A673 (cell line): ENCODE measurements around the gene SCUBE1. TPM values are rescaled to one million over a fixed set of nuclear protein-coding genes. Genes with fewer than 3 reads are reported as not detected.

Experiments used
- BruUV-seq: library from RNA; stranded (reverse); fragments of 400-500 nt; replicated peaks from 2 replicates; lab custom pipeline; 2021; lab: Mats Ljungman, UMichigan
- CTCF ChIA-PET: fragments of 300-600 bp; sonication (Branson Sonifier 250); formaldehyde crosslinking; loops from one replicate; lab custom pipeline; 2022; ENCODE audit warnings: antibody characterized with exemption; lab: Charles Lee
- POLR2A ChIA-PET: fragments of 300-600 bp; sonication (Branson Sonifier 250); formaldehyde crosslinking; loops from one replicate; lab custom pipeline; 2022; ENCODE audit warnings: antibody characterized with exemption; ENCODE audit not compliant: low non-redundant PET; lab: Charles Lee
- DNase-seq: peaks from one replicate; pipeline ENCODE4 v3.0.0-alpha.2; 2015; ENCODE audit warnings: low spot score
- H3K27ac ChIP-seq: fragments of 200-600 bp; sonication (generic); 2 replicates; pipeline ENCODE4 v1.5.1; 2016; ENCODE audit warnings: mixed run types, low read depth, mild to moderate bottlenecking, mixed read lengths, antibody characterized with exemption, low read length; ENCODE audit not compliant: poor library complexity, severe bottlenecking
- H3K27me3 ChIP-seq: fragments of 200-600 bp; sonication (generic); replicated peaks from 2 replicates; pipeline ENCODE4 v1.6.1; 2017; ENCODE audit warnings: mixed run types, low read depth, mild to moderate bottlenecking, mixed read lengths, antibody characterized with exemption, low read length; ENCODE audit not compliant: insufficient read depth, poor library complexity
- H3K36me3 ChIP-seq: fragments of 200-600 bp; sonication (generic); 2 replicates; pipeline ENCODE4 v1.6.1; 2016; ENCODE audit warnings: mixed run types, mild to moderate bottlenecking, mixed read lengths, antibody characterized with exemption, low read length; ENCODE audit not compliant: insufficient read depth, poor library complexity, severe bottlenecking
- H3K4me1 ChIP-seq: fragments of 200-600 bp; sonication (generic); 2 replicates; pipeline ENCODE4 v1.6.1; 2017; ENCODE audit warnings: mixed run types, mild to moderate bottlenecking, mixed read lengths, antibody characterized with exemption, low read length; ENCODE audit not compliant: insufficient read depth, poor library complexity, severe bottlenecking
- H3K4me3 ChIP-seq: fragments of 200-600 bp; sonication (generic); 2 replicates; pipeline ENCODE4 v1.5.1; 2016; ENCODE audit warnings: low read depth, mixed run types, mild to moderate bottlenecking, mixed read lengths, low read length; ENCODE audit not compliant: poor library complexity, severe bottlenecking
- H3K9me3 ChIP-seq: fragments of 200-600 bp; sonication (generic); 2 replicates; pipeline ENCODE4 v1.6.1; 2016; ENCODE audit warnings: mixed run types, low read depth, mild to moderate bottlenecking, mixed read lengths, antibody characterized with exemption, low read length; ENCODE audit not compliant: poor library complexity, severe bottlenecking
- EZH2 ChIP-seq: fragments of 200-600 bp; sonication (generic); IDR thresholded peaks from 2 replicates; pipeline ENCODE4 v1.6.1; 2017; ENCODE audit warnings: borderline replicate concordance, low read depth, mild to moderate bottlenecking, mixed read lengths, antibody characterized with exemption, low read length; ENCODE audit not compliant: poor library complexity, severe bottlenecking
- intact Hi-C: fragments of 100-400 bp; cut with micrococcal nuclease; formaldehyde crosslinking; loops from one replicate; pipeline ENCODE4 v1.10.0; 2022; ENCODE audit not compliant: unreplicated experiment
- total RNA-seq: library from RNA; stranded (reverse); gene quantifications from 2 replicates; pipeline ENCODE4 v1.2.3, GENCODE V29; 2021
- TF ChIP-seq, protein P1 (sequence below): fragments of 300-800, 200-600 bp; sonication (generic); conservative IDR thresholded peaks from 2 replicates; pipeline ENCODE4 v1.5.1; 2017; ENCODE audit warnings: low read depth, mild to moderate bottlenecking, antibody characterized with exemption, low read length, moderate library complexity, mixed read lengths

Gene SCUBE1
- total RNA-seq, 1 experiment from 2014 or later = 0.24 TPM

DNA sequence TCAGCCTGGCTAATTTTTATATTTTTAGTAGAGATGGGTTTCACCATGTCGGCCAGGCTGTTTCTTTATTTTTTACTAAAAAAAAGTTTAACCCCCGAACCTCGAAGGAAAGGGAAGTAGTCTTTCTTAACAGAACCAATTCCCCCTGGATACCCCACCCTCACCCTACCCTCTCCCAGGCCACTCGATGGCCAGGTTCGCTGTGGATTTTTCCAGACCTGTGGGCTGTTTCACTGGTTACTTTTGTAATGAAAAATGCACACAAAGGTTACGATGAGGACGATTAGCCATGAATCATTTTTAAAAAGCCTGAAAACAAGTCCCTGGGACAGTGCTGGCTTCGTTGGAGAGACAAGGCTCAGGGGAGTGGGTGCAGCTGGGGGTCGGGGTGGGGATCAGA lies 189.3 kb downstream of the SCUBE1 start:
- BruUV-seq = no TSS peak
- intact Hi-C loops = no loop called here
- Histone ChIP-seq H3K4me3 (no peak overlapping the region), H3K36me3 (no peaks in the 10 kb centered on the region), H3K9me3 (no peaks in the 10 kb centered on the region), H3K4me1 (no peaks in the 10 kb centered on the region), H3K27me3 (no peaks in the 10 kb centered on the region), H3K27ac (no peak overlapping the region)
- DNase-seq = no peak
- ChIA-PET CTCF (no interaction called here), POLR2A (no interaction called here)
- TF ChIP-seq EZH2 = no peak
- TF ChIP-seq, protein P1, sequence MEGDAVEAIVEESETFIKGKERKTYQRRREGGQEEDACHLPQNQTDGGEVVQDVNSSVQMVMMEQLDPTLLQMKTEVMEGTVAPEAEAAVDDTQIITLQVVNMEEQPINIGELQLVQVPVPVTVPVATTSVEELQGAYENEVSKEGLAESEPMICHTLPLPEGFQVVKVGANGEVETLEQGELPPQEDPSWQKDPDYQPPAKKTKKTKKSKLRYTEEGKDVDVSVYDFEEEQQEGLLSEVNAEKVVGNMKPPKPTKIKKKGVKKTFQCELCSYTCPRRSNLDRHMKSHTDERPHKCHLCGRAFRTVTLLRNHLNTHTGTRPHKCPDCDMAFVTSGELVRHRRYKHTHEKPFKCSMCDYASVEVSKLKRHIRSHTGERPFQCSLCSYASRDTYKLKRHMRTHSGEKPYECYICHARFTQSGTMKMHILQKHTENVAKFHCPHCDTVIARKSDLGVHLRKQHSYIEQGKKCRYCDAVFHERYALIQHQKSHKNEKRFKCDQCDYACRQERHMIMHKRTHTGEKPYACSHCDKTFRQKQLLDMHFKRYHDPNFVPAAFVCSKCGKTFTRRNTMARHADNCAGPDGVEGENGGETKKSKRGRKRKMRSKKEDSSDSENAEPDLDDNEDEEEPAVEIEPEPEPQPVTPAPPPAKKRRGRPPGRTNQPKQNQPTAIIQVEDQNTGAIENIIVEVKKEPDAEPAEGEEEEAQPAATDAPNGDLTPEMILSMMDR = no peak

DNA sequence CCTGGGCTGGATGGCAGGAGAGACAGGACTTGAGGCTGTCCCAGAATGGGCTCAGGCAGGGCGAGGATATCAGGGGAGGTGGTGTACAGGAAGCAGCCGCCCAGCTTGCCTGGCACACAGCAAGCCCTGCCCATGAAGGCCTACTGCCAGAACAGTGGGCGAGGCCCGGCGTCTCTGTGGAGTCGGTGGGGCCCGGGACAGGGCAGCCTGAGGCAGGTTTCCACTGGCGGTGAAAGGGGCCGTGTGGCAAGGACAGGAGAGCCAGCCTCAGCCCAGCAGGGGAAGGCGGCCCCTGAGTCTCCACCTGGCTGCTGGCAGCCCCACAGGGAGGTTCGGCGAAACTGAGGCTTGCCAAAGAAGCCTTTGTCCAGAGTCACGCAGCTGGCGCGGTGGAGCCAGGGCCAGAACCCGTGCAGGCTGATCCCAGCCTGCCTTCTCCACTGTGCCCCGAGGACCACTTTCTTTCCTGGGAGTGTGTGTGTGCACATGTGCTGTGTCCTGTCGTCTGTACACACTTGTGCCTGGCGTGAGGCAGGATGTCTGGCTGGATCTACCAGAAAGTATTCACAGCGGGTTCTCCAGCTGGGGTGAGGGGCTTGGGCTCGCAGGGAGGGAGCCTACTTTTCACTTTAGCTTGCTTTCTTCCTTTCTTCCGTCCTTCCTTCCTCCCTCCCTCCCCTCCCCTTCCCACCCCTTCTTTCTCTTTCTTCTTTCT lies 190.7 kb downstream of the SCUBE1 start:
- TF ChIP-seq, protein P1 = no peak
- no peak for TF ChIP-seq EZH2
- BruUV-seq = no TSS peak
- Histone ChIP-seq H3K4me1 (no peaks in the 10 kb centered on the region), H3K27me3 (no peaks in the 10 kb centered on the region), H3K4me3 (peak overlapping the region; percentile 69), H3K36me3 (no peaks in the 10 kb centered on the region), H3K9me3 (no peaks in the 10 kb centered on the region), H3K27ac (peak overlapping the region; percentile 70)
- intact Hi-C loops = no loop called here
- POLR2A ChIA-PET = interaction anchor here (0.7 kb wide), 1 partner anchor 1298 kb away, joined by 6 read pairs; no protein-coding TSS in a partner anchor
- DNase-seq = peak; percentile 71
- CTCF ChIA-PET = interaction anchor here (0.6 kb wide), 1 partner anchor 1473 kb away, joined by 4 read pairs; no protein-coding TSS in a partner anchor

DNA sequence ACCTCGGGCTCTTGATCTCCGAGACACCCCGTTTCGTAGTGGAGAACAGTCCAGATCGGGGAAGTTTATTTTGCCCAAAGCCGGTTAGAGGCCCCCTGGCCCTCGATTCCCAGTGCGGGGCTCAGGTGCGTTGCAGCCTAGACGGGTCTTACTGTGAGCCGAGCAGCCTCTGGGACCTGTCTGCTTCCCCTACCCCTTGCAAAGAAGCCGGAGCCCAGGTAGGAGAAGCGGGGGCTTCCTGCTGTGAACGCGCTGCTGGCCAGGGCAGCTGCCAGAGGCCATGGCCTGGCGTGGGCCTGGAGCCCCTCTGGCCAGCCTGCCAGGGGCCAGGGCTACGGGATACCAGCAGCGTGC lies 191.2 kb downstream of the SCUBE1 start:
- TF ChIP-seq, protein P1 = no peak
- TF ChIP-seq EZH2 = no peak
- POLR2A ChIA-PET = no interaction called here
- peak; percentile 23 for DNase-seq
- Histone ChIP-seq H3K4me1 (no peaks in the 10 kb centered on the region), H3K4me3 (peak overlapping the region; percentile 69), H3K27me3 (no peaks in the 10 kb centered on the region), H3K36me3 (no peaks in the 10 kb centered on the region), H3K9me3 (no peaks in the 10 kb centered on the region), H3K27ac (peak overlapping the region; percentile 70)
- no TSS peak for BruUV-seq
- intact Hi-C loops = no loop called here
- CTCF ChIA-PET = no interaction called here
